Liver (tissue), 9 donors: Measurements from ENCODE around the gene ABCC10. TPM values are rescaled to one million over a fixed set of nuclear protein-coding genes. Genes with fewer than 3 reads are reported as not detected.

Experiments used
- DNase-seq: peaks from one replicate; pipeline ENCODE4 v3.0.0-alpha.2; 2017; ENCODE audit warnings: low spot score
- H3K27ac ChIP-seq, 2 donors: one replicate each; pipeline ENCODE4 v1.7.0; 2013; ENCODE audit warnings: inconsistent platforms in 2 of 2, low read length in 2 of 2, control low read depth in 1 of 2, low read depth in 1 of 2, mild to moderate bottlenecking in 1 of 2
- H3K27me3 ChIP-seq, 4 donors: one replicate each; pipeline versions ENCODE4 v1.6.1 to v1.7.0; 2013; ENCODE audit warnings: low read length in 3 of 4, inconsistent platforms in 1 of 4, mild to moderate bottlenecking in 1 of 4, moderate library complexity in 1 of 4; ENCODE audit not compliant: control insufficient read depth in 4 of 4, insufficient read depth in 4 of 4
- H3K36me3 ChIP-seq, 4 donors: one replicate each; pipeline versions ENCODE4 v1.6.1 to v1.7.0; 2013; ENCODE audit warnings: low read length in 3 of 4, mild to moderate bottlenecking in 3 of 4, low read depth in 1 of 4, moderate library complexity in 1 of 4; ENCODE audit not compliant: control insufficient read depth in 4 of 4, insufficient read depth in 3 of 4
- H3K4me1 ChIP-seq, 4 donors: one replicate each; pipeline versions ENCODE4 v1.6.1 to v1.7.0; 2013; ENCODE audit warnings: low read length in 3 of 4, mild to moderate bottlenecking in 3 of 4, moderate library complexity in 1 of 4; ENCODE audit not compliant: control insufficient read depth in 4 of 4, insufficient read depth in 4 of 4
- H3K4me3 ChIP-seq, 3 donors: one replicate each; pipeline versions ENCODE4 v1.6.1 to v1.7.0; 2013; ENCODE audit warnings: low read length in 3 of 3, control low read depth in 1 of 3, low read depth in 1 of 3, mild to moderate bottlenecking in 1 of 3
- H3K9ac ChIP-seq, 2 donors: one replicate each; pipeline ENCODE4 v1.7.0; 2013; ENCODE audit warnings: low read length in 2 of 2, mild to moderate bottlenecking in 2 of 2, moderate library complexity in 2 of 2, control low read depth in 1 of 2, low read depth in 1 of 2
- H3K9me3 ChIP-seq, 4 donors: one replicate each; pipeline versions ENCODE4 v1.6.1 to v1.7.0; 2013; ENCODE audit warnings: low read length in 3 of 4; ENCODE audit not compliant: control insufficient read depth in 4 of 4
- EGR1 ChIP-seq, 2 donors: IDR thresholded peaks; 2 replicates each; pipeline ENCODE4 v1.6.1; 2016 to 2018; ENCODE audit warnings: antibody characterized with exemption in 2 of 2, low read depth in 2 of 2
- FOXA1 ChIP-seq: IDR thresholded peaks from 2 replicates; pipeline ENCODE4 v1.6.1; 2016; ENCODE audit warnings: antibody characterized with exemption
- GABPA ChIP-seq, 2 donors: IDR thresholded peaks in 1 of 2; conservative IDR thresholded peaks in 1 of 2; 2 replicates each; pipeline ENCODE4 v1.6.1; 2016; ENCODE audit warnings: antibody characterized with exemption in 2 of 2, mild to moderate bottlenecking in 1 of 2, moderate library complexity in 1 of 2
- HNF4A ChIP-seq, 2 donors: conservative IDR thresholded peaks; 2 replicates each; pipeline ENCODE4 v1.6.1; 2016; ENCODE audit warnings: antibody characterized with exemption in 2 of 2, mild to moderate bottlenecking in 2 of 2
- HNF4G ChIP-seq: IDR thresholded peaks from 2 replicates; pipeline ENCODE4 v1.6.1; 2016; ENCODE audit warnings: antibody characterized with exemption
- JUND ChIP-seq, 2 donors: IDR thresholded peaks; 2 replicates each; pipeline ENCODE4 v1.6.1; 2016; ENCODE audit warnings: antibody characterized with exemption in 2 of 2
- NR2F2 ChIP-seq: IDR thresholded peaks from 2 replicates; pipeline ENCODE4 v1.6.1; 2016; ENCODE audit warnings: antibody characterized with exemption
- RAD21 ChIP-seq, 2 donors: IDR thresholded peaks; 2 replicates each; pipeline ENCODE4 v1.6.1; 2016; ENCODE audit warnings: antibody characterized with exemption in 2 of 2, mild to moderate bottlenecking in 2 of 2
- SP1 ChIP-seq: IDR thresholded peaks from 2 replicates; pipeline ENCODE4 v1.6.1; 2018; ENCODE audit warnings: antibody characterized with exemption, mild to moderate bottlenecking
- TAF1 ChIP-seq: conservative IDR thresholded peaks from 2 replicates; pipeline ENCODE4 v1.6.1; 2016; ENCODE audit warnings: antibody characterized with exemption, mild to moderate bottlenecking
- YY1 ChIP-seq: IDR thresholded peaks from 2 replicates; pipeline ENCODE4 v1.6.1; 2016; ENCODE audit warnings: antibody characterized with exemption, mild to moderate bottlenecking
- WGBS: extraction: QIAGEN DNeasy Blood & Tissue Kit; methylation state at CpG from one replicate; pipeline ENCODE4 v1.1.7; 2013; 5-methylcytosine and 5-hydroxymethylcytosine counted together
- polyA plus RNA-seq, 2 donors: library from polyadenylated mRNA; stranded (reverse) in 1 of 2; unstranded in 1 of 2; fragments of 200-250 nt in 1 of 2; fragments of >200 nt in 1 of 2; fragmentation: Nextera tagmentation in 1 of 2; extraction: Ambion mirVana in 1 of 2; gene quantifications; one replicate each; pipeline versions ENCODE4 v1.2.1 to v1.2.3, GENCODE V29; 2013 to 2015
- total RNA-seq, 2 donors: library from RNA; depleted of rRNA; stranded (reverse); fragments of >200 nt; gene quantifications; one replicate each; pipeline ENCODE4 v1.2.3, GENCODE V29; 2014
- TF ChIP-seq, protein P1 (sequence below): IDR thresholded peaks from 2 replicates; pipeline ENCODE4 v1.6.1; 2016; ENCODE audit warnings: antibody characterized with exemption
- TF ChIP-seq, protein P2 (sequence below): IDR thresholded peaks from 2 replicates; pipeline ENCODE4 v1.6.1; 2016; ENCODE audit warnings: antibody characterized with exemption
- TF ChIP-seq, protein P3 (sequence below): IDR thresholded peaks from 2 replicates; pipeline ENCODE4 v1.6.1; 2016; ENCODE audit warnings: antibody characterized with exemption, mild to moderate bottlenecking
- TF ChIP-seq, protein P4 (sequence below): fragments of 150-350 bp; IDR thresholded peaks from 2 replicates; pipeline ENCODE4 v1.5.1; 2017; ENCODE audit warnings: improper control_type of control experiment, low read depth, low read length; ENCODE audit not compliant: missing input control
- donor health status: healthy.
- donor health status: healthy.
- donor health status: healthy.
- donor health status: healthy.
- donor health status: healthy.

The ABCC10 gene
- total and polyA plus RNA-seq, 4 donors: 3.9 to 10.6 (median 5.1) TPM

DNA sequence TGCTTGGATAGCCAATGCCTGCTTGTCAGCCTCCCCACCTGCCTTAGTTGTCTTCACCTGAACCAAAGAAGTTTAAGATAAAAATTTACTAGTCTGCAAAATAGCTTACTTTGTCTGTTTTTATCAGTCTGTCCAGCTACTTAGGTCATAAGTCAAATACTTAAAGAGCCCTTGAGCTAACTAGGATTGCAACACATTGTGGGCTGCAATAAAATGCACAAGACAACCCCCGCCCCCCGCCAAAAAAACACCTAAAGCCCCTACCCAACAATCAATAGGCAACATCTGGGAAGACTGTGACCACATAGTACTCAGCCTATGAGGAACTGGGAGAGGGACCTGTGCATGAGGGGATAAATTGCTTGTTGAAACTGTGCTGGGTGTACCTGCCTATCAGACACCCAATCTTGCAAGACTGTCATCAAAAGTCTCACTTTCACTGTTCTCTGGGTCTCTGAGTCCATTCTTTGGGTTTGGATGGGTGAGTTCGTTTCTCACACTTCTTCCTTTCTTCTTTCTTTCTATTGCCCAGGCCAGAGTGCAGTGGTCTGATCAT lies 27.3 kb upstream of the ABCC10 start:
- no peak for DNase-seq
- Histone ChIP-seq H3K36me3 (no peaks in the 10 kb centered on the region), H3K9me3 (no peaks in the 10 kb centered on the region), H3K27ac (no peak overlapping the region), H3K4me3 (no peak overlapping the region), H3K9ac (no peak overlapping the region), H3K4me1 (no peaks in the 10 kb centered on the region), H3K27me3 (no peaks in the 10 kb centered on the region)
- WGBS: 78% methylated on average over 3 of the region's 3 CpGs
- TF ChIP-seq EGR1 (IDR thresholded peaks at IDR 0.05; ENCODE audit: low read depth in 2 of 2) (no peak), HNF4A (conservative IDR thresholded peaks at IDR 0.05) (no peak), FOXA1 (no peak), TAF1 (no peak), NR2F2 (no peak), JUND (IDR thresholded peaks at IDR 0.05) (no peak), YY1 (no peak), HNF4G (no peak), SP1 (no peak), RAD21 (IDR thresholded peaks at IDR 0.05) (no peak), GABPA (IDR thresholded peaks at IDR 0.05 in 1 of 2, conservative IDR thresholded peaks at IDR 0.05 in 1 of 2) (no peak)
- TF ChIP-seq, protein P1, sequence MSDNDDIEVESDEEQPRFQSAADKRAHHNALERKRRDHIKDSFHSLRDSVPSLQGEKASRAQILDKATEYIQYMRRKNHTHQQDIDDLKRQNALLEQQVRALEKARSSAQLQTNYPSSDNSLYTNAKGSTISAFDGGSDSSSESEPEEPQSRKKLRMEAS: no peak
- TF ChIP-seq, protein P2, sequence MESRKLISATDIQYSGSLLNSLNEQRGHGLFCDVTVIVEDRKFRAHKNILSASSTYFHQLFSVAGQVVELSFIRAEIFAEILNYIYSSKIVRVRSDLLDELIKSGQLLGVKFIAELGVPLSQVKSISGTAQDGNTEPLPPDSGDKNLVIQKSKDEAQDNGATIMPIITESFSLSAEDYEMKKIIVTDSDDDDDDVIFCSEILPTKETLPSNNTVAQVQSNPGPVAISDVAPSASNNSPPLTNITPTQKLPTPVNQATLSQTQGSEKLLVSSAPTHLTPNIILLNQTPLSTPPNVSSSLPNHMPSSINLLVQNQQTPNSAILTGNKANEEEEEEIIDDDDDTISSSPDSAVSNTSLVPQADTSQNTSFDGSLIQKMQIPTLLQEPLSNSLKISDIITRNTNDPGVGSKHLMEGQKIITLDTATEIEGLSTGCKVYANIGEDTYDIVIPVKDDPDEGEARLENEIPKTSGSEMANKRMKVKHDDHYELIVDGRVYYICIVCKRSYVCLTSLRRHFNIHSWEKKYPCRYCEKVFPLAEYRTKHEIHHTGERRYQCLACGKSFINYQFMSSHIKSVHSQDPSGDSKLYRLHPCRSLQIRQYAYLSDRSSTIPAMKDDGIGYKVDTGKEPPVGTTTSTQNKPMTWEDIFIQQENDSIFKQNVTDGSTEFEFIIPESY: no peak
- TF ChIP-seq, protein P3, sequence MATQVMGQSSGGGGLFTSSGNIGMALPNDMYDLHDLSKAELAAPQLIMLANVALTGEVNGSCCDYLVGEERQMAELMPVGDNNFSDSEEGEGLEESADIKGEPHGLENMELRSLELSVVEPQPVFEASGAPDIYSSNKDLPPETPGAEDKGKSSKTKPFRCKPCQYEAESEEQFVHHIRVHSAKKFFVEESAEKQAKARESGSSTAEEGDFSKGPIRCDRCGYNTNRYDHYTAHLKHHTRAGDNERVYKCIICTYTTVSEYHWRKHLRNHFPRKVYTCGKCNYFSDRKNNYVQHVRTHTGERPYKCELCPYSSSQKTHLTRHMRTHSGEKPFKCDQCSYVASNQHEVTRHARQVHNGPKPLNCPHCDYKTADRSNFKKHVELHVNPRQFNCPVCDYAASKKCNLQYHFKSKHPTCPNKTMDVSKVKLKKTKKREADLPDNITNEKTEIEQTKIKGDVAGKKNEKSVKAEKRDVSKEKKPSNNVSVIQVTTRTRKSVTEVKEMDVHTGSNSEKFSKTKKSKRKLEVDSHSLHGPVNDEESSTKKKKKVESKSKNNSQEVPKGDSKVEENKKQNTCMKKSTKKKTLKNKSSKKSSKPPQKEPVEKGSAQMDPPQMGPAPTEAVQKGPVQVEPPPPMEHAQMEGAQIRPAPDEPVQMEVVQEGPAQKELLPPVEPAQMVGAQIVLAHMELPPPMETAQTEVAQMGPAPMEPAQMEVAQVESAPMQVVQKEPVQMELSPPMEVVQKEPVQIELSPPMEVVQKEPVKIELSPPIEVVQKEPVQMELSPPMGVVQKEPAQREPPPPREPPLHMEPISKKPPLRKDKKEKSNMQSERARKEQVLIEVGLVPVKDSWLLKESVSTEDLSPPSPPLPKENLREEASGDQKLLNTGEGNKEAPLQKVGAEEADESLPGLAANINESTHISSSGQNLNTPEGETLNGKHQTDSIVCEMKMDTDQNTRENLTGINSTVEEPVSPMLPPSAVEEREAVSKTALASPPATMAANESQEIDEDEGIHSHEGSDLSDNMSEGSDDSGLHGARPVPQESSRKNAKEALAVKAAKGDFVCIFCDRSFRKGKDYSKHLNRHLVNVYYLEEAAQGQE: no peak

DNA sequence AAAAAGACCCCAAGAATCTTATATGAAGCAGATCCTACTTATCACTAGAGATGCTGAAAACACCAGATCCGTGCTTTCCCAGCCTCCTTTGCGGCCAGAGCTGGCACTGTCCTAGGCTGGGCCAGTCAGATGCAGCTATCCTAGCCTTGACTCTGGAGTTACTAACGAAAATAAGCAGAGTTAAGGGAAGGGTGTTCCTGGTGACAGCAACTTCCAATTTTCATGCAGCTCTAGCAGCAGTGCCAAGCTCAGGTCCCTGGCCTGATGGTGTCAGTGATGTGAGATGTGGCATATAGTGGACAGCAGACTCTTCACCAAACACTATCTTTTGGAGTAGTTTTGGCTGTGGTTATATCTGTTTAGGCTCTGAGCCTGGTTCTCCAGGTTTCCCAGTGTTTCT lies 25.6 kb upstream of the ABCC10 start:
- 91% methylated on average over 3 of the region's 3 CpGs for WGBS
- TF ChIP-seq, protein P3: no peak
- TF ChIP-seq TAF1 (no peak), RAD21 (IDR thresholded peaks at IDR 0.05) (no peak), EGR1 (IDR thresholded peaks at IDR 0.05; ENCODE audit: low read depth in 2 of 2) (no peak), HNF4G (no peak), YY1 (no peak), SP1 (no peak)
- TF ChIP-seq, protein P4, sequence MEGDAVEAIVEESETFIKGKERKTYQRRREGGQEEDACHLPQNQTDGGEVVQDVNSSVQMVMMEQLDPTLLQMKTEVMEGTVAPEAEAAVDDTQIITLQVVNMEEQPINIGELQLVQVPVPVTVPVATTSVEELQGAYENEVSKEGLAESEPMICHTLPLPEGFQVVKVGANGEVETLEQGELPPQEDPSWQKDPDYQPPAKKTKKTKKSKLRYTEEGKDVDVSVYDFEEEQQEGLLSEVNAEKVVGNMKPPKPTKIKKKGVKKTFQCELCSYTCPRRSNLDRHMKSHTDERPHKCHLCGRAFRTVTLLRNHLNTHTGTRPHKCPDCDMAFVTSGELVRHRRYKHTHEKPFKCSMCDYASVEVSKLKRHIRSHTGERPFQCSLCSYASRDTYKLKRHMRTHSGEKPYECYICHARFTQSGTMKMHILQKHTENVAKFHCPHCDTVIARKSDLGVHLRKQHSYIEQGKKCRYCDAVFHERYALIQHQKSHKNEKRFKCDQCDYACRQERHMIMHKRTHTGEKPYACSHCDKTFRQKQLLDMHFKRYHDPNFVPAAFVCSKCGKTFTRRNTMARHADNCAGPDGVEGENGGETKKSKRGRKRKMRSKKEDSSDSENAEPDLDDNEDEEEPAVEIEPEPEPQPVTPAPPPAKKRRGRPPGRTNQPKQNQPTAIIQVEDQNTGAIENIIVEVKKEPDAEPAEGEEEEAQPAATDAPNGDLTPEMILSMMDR: no peak
- TF ChIP-seq, protein P1: no peak
- no peaks in the 10 kb centered on the region for H3K36me3 ChIP-seq
- H3K9ac ChIP-seq: no peak overlapping the region
- H3K4me3 ChIP-seq: no peak overlapping the region
- no peak overlapping the region for H3K27ac ChIP-seq
- H3K4me1 ChIP-seq: no peaks in the 10 kb centered on the region
- H3K27me3 ChIP-seq: no peaks in the 10 kb centered on the region
- DNase-seq: no peak
- H3K9me3 ChIP-seq: no peaks in the 10 kb centered on the region
